HG03469 (cell line): Measurements from ENCODE around the gene VIPR2.
"Not testable (repeated sequence)": the region's sequence is repeated elsewhere in the genome, so short reads cannot be mapped to it uniquely, and the experiment has no call there.

Experiments
- ATAC-seq: cut with Tn5 transposase; IDR thresholded peaks from one replicate; pipeline ENCODE4 v1.9.1; 2021; ENCODE audit warnings: mild to moderate bottlenecking, moderate library complexity, moderate number of reproducible peaks; ENCODE audit not compliant: unreplicated experiment

VIPR2 gene

GRCh38 chr7:158996214-158997109, 148.2 kb downstream of the VIPR2 start:
- ATAC-seq: no peak

GRCh38 chr7:158995514-158995913, 149.2 kb downstream of the VIPR2 start:
- no peak for ATAC-seq

GRCh38 chr7:158994687-158995086, 150.0 kb downstream of the VIPR2 start:
- ATAC-seq: no peak

- no peak for ATAC-seq
Measured at GRCh38 chr7:158993591-158993990, 151.1 kb downstream of the VIPR2 start.

DNA sequence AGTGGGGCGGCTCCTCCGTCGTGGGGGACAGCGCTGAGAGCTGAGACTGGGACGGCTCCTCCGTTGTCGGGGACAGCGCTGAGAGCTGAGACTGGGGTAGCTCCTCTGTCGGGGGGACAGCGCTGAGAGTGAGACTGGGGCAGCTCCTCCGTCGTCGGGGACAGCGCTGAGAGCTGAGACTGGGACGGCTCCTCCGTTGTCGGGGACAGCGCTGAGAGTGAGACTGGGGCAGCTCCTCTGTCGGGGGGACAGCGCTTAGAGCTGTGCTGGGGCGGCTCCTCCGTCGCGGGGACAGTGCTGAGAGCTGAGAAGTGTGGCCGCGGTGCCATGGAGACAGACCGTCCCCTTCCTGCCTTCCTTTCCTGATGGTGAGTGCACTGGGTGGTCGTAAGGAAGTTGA, 151.9 kb downstream of the VIPR2 start:
- no peak for ATAC-seq

DNA sequence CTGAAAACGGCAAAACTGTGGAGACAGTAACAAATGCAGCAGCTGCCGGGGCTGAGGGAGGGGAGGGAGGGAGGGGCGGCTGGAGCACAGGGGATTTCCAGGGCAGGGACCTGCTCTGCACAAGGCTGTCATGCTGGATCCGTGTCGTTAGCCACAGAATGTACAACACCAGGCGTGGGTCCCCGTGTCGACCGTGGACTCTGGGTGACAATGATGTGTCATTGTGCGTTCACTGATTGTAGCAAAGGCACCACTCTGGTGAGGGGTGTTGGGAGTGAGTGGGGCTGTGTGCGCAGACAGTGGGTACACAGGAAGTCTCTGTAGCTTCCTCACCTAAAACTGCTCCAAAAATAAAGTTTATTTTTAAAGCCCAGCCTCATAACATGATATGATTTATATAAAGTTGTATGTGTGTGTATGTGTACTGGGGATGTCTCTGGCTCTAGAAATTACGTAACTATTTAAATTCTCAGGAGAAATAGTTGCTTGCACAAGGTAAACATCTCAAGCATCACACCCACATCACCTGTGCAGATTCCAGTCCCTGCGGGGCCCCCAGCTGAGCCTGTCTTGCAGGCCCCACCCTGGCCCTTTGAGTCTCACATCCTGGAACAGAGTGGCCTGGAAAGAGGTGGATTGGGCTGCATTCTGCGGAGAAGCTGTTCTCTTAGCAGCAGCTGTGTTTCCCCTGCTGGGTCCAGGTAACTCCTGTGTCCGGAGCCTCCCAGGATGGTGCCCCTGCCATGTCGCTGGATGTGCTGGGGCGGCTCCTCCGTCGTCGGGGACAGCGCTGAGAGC, 152.6 kb downstream of the VIPR2 start:
- ATAC-seq: no peak

DNA sequence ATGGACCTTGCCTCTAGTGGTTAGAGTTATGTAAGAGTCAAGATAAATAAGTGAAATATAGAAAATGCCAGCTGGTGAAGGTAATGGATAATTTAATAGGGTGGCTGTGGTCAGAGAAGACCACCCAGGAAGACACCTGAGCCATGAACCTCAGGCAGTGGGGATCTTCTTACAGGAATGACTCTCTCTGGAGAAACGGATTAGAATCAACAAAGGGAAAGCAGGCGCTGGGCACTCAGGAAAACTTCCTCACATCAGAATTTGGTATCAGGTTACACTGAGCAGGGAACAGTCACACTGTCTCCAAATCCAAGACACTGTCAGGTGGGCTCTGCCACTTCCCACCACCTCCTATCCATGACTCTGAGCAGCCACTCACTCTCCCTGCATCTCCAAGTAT, 155.7 kb downstream of the VIPR2 start:
- ATAC-seq: no peak

- ATAC-seq: no peak
Measured at GRCh38 chr7:158988302-158988862, 156.3 kb downstream of the VIPR2 start.

- ATAC-seq: no peak
Measured at GRCh38 chr7:158987691-158988090, 157.0 kb downstream of the VIPR2 start.

DNA sequence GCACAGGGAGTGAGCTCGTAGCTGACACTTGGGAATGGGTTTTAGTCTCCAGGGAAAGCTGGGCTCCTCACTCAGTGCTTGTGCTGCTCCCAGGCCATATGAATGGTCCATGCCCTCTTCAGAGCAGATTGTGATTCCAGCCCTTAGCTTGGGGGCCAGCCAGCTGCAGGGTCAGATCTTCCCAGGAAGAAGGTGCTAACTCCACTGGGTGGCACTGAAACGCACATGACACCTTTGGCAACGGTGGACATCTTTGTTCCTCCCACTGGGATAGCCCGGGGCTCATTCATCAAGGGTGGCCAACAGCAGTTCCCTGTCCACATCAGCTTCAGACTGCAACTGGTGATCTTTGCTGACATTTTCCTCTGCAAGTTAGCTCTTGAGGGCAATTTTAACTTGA, 159.1 kb downstream of the VIPR2 start:
- no peak for ATAC-seq

- ATAC-seq: not testable (repeated sequence)
Measured at GRCh38 chr7:158984007-158984406, 160.7 kb downstream of the VIPR2 start.

DNA sequence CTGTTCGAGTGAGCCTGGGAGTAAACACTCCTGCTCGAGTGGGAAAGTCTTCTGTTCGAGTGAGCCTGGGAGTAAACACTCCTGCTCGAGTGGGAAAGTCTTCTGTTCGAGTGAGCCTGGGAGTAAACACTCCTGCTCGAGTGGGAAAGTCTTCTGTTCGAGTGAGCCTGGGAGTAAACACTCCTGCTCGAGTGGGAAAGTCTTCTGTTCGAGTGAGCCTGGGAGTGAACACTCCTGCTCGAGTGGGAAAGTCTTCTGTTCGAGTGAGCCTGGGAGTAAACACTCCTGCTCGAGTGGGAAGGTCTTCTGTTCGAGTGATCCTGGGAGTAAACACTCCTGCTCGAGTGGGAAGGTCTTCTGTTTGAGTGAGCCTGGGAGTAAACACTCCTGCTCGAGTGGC, 162.6 kb downstream of the VIPR2 start:
- not testable (repeated sequence) for ATAC-seq

DNA sequence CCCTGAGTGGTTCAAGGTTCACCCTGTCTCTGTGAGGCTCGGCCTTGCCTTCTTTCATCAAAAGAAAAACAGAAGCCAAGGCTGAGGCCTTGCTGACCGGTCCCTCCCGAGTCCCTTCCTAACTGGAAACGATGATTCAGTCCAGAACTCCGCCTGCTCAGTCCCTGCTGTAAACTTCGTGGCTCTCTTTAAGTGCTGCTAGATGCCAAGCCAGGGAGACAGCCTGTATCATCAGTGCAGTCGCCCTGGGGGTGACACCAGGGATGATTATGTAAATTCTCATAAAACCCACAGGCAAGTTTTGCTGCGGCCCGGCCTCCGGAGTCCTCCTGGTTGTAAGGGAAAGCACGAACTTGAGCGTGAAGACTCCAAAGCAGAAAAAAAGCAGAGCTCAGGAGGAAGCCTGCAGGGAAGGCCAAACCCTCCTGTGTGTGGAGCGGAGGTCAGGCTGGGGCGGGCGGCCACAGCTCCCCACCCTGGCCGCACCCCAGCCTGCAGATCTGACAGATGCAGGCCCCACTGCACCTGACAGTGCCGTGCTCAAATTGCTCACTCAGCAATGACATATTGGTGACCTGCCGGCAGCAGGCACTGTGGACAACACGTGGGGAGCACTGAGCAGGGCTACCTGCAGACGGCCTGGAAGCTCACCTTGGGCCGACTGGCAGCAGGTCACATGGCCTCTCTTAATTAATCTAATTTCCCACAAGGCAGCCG, 164.9 kb downstream of the VIPR2 start:
- no peak for ATAC-seq

DNA sequence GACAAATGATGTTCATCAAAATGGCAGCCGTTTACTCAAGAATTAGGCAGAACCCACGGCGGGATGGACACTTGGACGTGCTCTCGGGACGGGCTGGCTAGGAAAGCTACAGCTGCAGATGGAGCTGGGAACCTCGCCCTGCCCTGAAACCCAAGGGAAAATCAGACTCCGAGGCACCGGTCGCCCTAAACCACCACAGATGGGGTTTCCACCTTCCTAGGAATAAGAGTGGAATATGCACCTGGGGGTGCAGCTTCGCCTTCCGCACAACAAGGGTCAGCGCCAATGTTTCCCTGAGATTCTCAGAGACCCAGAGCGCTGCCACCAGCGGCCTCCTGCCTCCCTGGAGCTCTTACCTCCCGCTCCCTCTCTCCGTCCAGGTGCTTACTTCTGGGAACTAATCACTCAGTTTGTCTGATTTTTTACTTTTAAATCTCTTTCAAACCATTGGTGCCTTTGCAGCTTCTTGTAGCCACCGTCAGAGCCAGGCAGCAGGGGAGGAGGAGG, 165.6 kb downstream of the VIPR2 start:
- ATAC-seq: no peak
